Measurements from ENCODE around the gene CBX4.

Gene CBX4

GRCh38 chr17:79790805-79791734 is 48.2 kb downstream of the CBX4 start:
- DNase-seq (ENCODE audit: extremely low read depth in 1 of 2, low read depth in 1 of 2): no peak

DNA sequence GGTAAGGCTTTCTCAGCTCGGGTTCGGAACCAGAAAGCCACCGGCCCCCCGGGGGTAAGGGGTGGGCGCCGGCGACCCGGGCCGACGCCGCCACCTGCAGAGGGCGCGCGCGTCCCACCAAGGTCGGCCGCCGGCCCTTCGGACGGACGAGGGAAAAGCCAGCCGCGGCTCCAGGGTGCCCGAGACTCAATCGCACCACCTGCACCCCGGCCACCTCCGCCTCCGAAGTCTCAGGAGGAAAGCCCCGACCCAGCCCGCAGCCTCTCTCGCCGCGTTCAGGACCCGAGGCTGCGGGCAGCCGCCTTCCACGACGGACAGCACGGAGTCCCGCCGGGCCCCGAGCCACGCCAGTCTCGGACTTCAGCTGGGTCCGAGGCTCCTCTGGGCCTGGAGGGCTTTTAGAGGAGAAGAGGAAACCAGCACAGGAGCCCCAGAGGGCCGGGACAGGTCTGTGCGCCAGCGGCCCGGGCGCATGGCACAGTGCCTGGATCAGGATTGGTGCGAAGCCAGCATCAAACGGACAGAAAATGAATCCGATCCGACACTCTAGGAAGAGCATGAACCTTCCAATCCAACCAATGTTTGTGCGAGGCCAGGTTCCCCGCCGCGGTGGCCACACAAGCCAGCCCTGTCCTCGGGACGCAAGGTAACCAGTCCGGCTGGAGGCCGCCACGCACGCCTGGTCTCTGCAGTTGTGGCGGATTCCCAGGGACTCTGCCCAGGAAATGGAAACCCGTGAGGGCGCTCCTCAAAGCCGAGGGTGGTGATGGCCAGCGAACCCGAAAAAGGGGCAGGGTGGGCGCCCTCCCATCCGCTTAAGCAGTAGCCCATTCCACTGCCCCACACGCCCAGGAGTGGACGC is 49.1 kb downstream of the CBX4 start:
- DNase-seq (ENCODE audit: extremely low read depth in 1 of 2, low read depth in 1 of 2): no peak

DNA sequence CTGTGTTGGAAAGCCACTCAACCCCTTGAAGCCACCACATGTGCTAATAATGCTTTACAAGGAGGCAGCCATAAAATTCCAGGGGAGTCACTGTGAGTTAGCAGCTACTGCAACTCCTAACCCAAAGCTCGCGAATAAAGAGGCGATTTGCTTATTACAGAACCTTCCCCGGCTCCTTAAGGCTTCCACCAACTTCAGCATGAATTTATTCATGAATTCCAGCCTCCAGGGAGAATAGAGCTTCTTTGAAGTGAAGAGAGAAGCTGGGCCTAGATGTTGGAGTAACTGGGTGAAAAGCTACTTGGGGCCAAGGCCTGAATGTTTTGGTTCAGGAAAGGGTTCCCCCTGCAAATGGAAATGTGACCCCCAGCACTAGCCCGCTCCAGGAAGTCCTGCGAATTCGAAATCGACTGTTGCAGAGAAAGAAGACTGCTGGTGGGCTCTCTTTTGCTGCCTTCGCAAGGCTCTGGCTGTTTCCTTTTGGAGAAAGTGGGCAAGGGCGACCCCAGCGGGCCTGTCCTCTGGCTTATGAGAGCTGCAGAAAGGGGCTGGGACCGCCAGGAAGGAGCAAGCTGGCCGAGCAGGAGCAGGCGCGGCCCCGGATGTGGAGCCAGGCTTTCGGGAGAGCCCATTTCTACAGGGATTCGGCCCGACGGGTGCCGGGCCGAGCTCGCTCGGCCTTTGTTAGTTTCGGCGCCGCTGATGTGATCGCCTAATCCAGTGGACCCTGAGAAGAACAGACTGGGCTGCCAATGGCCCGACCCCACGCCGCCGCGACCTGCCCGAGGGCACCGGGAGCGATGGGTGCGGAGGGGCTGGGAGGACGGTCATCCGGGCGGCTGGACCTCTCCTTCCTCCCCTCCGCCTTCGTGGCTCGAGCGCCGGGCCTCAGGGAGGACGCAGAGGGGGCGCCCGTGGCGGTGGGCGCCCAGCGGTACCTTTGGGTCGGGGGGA is 50.0 kb downstream of the CBX4 start:
- no peak for DNase-seq (ENCODE audit: extremely low read depth in 1 of 2, low read depth in 1 of 2)

DNA sequence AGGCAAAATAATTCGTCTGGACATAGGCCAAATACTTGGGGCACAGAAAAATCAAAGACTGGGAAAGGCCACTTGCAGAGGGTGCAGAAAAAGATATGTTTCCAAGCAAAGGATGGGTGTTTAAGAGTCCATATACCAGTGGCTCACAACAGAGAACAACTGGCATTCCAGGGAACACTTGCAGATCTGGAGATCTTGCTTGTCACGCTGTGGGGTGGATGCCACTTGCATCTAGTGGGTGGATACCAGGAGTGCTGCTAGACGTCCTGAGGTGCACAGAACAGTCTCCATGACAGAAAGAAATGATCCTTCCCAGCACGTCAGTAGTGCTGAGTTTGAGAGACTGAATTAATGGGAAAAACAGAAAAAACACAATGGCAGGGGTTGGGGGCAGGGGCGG is 50.8 kb downstream of the CBX4 start:
- no peak for DNase-seq (ENCODE audit: extremely low read depth in 1 of 2, low read depth in 1 of 2)

- no peak for DNase-seq (ENCODE audit: extremely low read depth in 1 of 2, low read depth in 1 of 2)
These were observed 52.2 kb downstream of the CBX4 start for GRCh38 chr17:79786930-79787643.

GRCh38 chr17:79785900-79786810 is 53.1 kb downstream of the CBX4 start:
- no peak for DNase-seq (ENCODE audit: extremely low read depth in 1 of 2, low read depth in 1 of 2)

GRCh38 chr17:79785017-79785899 is 54.0 kb downstream of the CBX4 start:
- no peak for DNase-seq (ENCODE audit: extremely low read depth in 1 of 2, low read depth in 1 of 2)

- no peak for DNase-seq (ENCODE audit: extremely low read depth in 1 of 2, low read depth in 1 of 2)
These were observed 54.8 kb downstream of the CBX4 start for GRCh38 chr17:79784353-79785016.

DNA sequence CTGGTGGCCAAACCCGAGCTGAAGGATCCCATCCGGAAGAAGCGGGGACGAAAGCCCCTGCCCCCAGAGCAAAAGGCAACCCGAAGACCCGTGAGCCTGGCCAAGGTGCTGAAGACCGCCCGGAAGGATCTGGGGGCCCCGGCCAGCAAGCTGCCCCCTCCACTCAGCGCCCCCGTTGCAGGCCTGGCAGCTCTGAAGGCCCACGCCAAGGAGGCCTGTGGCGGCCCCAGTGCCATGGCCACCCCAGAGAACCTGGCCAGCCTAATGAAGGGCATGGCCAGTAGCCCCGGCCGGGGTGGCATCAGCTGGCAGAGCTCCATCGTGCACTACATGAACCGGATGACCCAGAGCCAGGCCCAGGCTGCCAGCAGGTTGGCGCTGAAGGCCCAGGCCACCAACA is 55.3 kb downstream of the CBX4 start:
- no peak for DNase-seq (ENCODE audit: extremely low read depth in 1 of 2, low read depth in 1 of 2)

All from stimulated activated CD8-positive, alpha-beta memory T cell treated with anti-CD3 and anti-CD28 coated beads, Interleukin-7, amount 100 ng/mL, for 48 hours (primary cell).